ENCODE data around the gene EXOC6B.

The EXOC6B gene

DNA sequence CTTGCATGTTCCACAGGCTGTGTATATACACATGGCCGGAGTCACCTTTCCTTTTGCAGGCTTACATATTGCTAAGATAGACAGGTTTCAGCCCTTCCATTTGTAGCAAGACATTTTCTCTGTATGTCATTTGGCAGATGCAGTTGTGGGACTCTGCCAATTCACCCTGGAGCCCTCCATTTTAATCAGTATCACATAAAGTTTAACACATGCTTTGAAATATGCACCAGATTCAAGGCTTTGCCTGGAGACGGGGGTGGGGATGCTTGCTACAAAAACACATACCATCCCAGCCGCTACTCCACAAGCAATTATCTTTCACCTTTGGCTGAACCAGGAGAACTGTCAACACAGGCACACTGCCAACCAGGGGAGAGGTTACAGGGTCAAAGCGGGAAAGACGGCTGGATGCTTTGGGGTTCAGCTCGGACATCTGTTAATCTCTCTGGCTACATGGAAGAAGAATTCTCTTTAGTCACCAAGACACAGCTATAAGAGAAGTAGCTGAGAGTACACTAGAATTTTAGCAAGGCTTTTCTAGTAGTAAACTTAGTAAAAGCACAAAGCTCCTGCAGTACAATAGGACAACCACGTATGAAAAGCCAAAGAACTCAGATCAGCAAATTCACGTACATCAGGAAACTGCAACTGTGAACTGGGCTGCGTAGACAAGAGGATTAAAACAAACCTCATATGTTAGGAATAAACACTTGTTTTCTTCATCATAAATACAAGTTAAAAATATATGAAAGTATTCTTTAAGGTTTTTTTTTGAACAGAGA is 130.9 kb downstream of the EXOC6B start:
- H3K27me3 ChIP-seq (ENCODE audit: low read depth): peaks cover 3% of the 10 kb centered on the region; the same call in 1 of the 2 replicates
- no peaks in the 10 kb centered on the region for H3K9me3 ChIP-seq
- in situ Hi-C loops (cut with MboI; ENCODE audit: low sequenced_read_pairs): no loop called here
- DNase-seq (ENCODE audit: low spot score in 2 of 2): peak; percentile 29 to 47
- H3K4me3 ChIP-seq: no peak overlapping the region
- H3K36me3 ChIP-seq (replicated peaks): no peaks in the 10 kb centered on the region
- H3K4me1 ChIP-seq: peaks cover 7% of the 10 kb centered on the region; the same call in 1 of the 2 replicates

DNA sequence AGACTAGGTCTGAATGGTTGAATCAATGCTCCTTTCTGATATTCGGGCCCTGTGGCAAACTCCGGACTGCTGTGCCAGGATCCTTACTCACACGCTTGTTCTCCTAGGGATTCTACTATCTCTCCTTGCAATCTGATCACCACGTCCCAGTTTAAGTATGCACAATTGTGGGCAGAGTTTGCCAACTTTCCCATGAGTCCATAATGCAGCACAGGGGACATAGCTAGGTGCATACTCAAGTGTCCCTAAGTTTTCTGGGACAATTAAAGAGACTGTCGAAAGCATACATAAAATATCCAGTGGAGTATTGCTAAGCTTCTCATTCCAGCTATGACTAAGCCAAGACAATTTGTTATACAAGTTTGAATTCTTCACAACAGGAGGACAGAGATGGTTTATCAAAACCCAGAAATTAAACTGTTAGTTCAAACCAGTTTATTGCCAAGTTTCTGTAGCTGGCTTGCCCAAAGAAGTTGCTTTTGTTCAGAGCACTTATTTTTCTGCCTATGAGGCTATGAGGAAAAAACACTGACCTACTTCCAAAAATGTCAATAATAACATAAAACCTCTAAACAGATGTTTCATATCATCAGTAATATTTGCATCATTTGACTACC is 136.1 kb downstream of the EXOC6B start:
- Histone ChIP-seq H3K9me3 (no peaks in the 10 kb centered on the region), H3K27me3 (ENCODE audit: low read depth) (peaks cover 5% of the 10 kb centered on the region; the same call in 1 of the 2 replicates), H3K4me3 (no peak overlapping the region), H3K4me1 (peaks cover 15% of the 10 kb centered on the region), H3K36me3 (replicated peaks) (no peaks in the 10 kb centered on the region)
- in situ Hi-C loops (cut with MboI; ENCODE audit: low sequenced_read_pairs): no loop called here
- no peak for DNase-seq (ENCODE audit: low spot score in 2 of 2)

DNA sequence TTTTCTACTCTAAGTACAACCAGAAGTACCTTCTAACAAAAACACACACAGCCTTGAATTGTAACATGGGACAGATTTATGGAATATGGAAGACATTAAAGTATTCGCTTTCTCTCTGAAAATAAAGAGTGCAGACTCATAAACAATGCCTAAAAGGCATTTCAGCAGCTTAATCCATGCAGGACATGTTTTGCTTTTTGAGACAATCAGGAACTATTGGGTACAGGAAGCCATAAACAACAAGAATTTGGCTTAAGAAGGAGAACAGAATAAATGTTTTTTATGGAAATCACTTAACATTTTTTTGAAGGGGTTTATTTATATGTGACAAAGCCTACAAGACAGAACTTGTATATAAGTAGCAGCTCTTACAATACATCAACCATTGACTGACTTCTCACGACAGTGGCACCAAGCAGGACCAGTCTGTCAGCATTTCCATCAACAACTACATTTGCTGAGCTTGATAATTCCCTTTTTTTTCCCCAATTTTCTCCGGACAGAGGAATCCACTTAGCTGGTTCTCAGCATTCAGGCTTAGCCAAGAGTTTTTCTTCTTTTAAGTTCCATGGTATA is 140.1 kb downstream of the EXOC6B start:
- in situ Hi-C loops (cut with MboI; ENCODE audit: low sequenced_read_pairs): no loop called here
- Histone ChIP-seq H3K27me3 (ENCODE audit: low read depth) (peaks cover 8% of the 10 kb centered on the region; the same call in 1 of the 2 replicates), H3K4me1 (peaks cover 32% of the 10 kb centered on the region), H3K9me3 (no peaks in the 10 kb centered on the region), H3K4me3 (no peak overlapping the region), H3K36me3 (replicated peaks) (no peaks in the 10 kb centered on the region)
- DNase-seq (ENCODE audit: low spot score in 2 of 2): peak; percentile 29 to 85

DNA sequence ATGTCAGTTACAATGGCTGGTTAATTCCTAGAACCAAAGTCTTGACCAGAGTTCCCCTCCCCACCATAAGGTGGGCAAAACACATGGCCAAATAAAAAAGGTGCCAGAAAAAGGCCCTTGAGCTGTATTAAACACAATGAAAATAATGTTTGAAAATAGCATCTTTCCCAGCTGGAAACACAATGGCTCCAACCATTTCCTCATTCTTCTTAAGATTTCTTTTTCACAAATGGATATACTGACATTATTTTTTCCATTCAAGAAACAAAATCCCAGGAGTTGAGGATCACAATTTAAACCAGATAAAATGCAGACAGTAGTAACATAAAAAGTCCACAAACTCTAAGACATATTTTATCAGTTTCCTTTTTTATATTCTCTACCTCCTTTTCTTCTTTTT is 143.8 kb downstream of the EXOC6B start:
- peak; percentile 28 to 34 for DNase-seq (ENCODE audit: low spot score in 2 of 2)

DNA sequence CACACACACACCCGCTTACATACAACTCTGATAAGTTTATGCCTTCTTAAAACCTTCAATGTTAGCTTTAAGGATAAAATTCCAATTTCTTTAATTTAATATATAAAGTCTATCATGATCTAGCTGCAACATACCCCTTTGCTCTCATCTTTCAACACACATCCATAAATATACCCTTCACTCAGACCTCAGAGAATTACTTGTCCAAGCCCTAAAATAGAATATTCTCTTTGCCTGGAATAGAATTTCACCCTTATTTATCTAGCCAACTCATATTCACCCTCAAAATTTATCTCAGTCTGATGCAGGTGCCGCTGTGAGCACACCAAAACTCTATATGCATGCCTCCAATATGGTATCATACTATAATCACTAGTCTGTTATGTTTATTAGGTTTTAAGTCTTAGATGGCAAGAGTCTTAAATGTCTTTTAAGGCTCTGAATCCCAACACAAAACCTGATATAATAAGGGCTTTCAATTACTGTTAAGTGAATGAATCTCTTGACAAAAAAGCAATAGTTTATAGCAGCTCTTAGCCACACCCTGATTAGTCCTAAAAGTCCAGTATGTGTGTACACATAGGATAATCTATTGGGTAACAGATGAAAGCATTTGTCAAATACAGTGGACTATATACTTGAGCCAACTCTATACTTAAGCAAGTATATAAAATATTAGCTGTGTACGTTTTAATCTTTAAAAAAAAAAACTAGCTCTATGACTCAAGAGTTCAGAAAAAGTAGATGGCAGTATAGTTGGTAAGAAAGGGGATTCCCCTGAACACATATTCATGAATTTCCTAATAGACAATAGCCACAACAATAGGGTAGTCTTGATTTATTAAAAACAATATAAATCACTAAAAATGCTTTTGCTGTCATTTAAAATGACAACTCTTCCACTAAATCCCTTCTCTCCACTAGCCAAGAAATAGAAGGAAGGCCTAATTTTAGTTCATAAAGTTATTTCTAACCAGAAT is 144.5 kb downstream of the EXOC6B start:
- in situ Hi-C loops (cut with MboI; ENCODE audit: low sequenced_read_pairs): no loop called here
- Histone ChIP-seq H3K27me3 (ENCODE audit: low read depth) (0 out of 2 replicates have a peak, but pooled peaks cover 3% of the 10 kb centered on the region), H3K9me3 (no peaks in the 10 kb centered on the region), H3K4me3 (no peak overlapping the region), H3K36me3 (replicated peaks) (no peaks in the 10 kb centered on the region), H3K4me1 (peaks cover 37% of the 10 kb centered on the region)
- DNase-seq (ENCODE audit: low spot score in 2 of 2): peak; percentile 18 to 96

More for the DNA sequence above, 143.8 kb downstream of the EXOC6B start:
- no peaks in the 10 kb centered on the region for H3K9me3 ChIP-seq
- H3K36me3 ChIP-seq (replicated peaks): no peaks in the 10 kb centered on the region
- in situ Hi-C loops (cut with MboI; ENCODE audit: low sequenced_read_pairs): no loop called here
- peaks cover 34% of the 10 kb centered on the region for H3K4me1 ChIP-seq
- H3K27me3 ChIP-seq (ENCODE audit: low read depth): 0 out of 2 replicates have a peak, but pooled peaks cover 3% of the 10 kb centered on the region
- no peak overlapping the region for H3K4me3 ChIP-seq

DNA sequence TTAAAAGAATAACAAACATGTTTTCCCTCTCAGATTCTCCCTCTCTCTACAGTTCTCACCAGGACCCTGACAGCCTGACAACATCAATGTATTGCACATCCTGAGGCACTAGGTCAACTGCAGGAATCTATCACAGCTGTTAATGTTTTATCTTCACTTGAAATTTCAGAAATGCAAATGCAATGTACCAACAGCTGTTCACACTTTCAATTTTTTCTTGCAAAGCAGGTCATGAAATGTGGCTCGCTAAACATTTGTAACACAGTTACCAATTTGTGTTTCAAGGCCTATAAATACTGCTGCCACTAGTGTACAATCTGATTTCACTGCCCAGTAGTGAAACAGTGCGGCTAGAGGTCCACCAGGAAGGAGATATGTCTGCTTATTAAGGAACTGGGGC is 147.8 kb downstream of the EXOC6B start:
- Histone ChIP-seq H3K4me1 (peaks cover 39% of the 10 kb centered on the region), H3K27me3 (ENCODE audit: low read depth) (no peaks in the 10 kb centered on the region), H3K9me3 (no peaks in the 10 kb centered on the region), H3K36me3 (replicated peaks) (no peaks in the 10 kb centered on the region), H3K4me3 (no peak overlapping the region)
- DNase-seq (ENCODE audit: low spot score in 2 of 2): no peak
- in situ Hi-C loops (cut with MboI; ENCODE audit: low sequenced_read_pairs): no loop called here

DNA sequence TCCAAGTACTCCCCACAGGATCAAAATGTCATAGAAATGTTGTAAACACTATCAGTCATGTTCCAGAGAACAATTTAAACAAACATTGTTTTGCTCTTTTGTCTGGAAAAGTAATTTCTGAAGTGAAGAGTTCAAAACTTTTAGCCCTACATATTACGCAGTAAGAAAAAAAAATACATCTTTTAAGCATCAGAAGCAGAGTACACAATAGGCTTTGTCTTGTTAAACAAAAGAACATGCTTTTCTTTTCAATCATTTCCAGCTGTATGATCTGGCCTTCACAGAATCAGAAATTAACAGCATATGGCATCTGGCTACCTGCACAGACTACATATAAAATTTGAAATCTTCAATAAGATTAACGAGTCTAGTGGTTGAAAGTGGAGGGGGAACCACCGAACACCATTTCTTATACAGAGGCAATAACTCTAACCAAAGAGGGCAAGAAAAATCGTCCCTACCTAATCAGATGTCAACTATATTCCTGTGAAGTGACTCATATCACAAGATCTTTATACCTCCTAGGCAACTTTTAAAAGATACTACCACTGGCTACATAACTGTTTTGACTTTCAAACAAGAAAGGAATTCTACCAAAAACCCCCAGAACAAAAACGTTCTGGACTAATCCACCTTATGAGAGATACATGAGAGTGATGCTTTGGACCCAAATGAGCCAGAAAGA is 149.3 kb downstream of the EXOC6B start:
- in situ Hi-C loops (cut with MboI; ENCODE audit: low sequenced_read_pairs): no loop called here
- H3K4me3 ChIP-seq: no peak overlapping the region
- no peaks in the 10 kb centered on the region for H3K9me3 ChIP-seq
- no peaks in the 10 kb centered on the region for H3K27me3 ChIP-seq (ENCODE audit: low read depth)
- peak in 1 of 2 experiments; percentile 36 for DNase-seq (ENCODE audit: low spot score in 2 of 2)
- peaks cover 24% of the 10 kb centered on the region for H3K4me1 ChIP-seq
- H3K36me3 ChIP-seq (replicated peaks): no peaks in the 10 kb centered on the region

DNA sequence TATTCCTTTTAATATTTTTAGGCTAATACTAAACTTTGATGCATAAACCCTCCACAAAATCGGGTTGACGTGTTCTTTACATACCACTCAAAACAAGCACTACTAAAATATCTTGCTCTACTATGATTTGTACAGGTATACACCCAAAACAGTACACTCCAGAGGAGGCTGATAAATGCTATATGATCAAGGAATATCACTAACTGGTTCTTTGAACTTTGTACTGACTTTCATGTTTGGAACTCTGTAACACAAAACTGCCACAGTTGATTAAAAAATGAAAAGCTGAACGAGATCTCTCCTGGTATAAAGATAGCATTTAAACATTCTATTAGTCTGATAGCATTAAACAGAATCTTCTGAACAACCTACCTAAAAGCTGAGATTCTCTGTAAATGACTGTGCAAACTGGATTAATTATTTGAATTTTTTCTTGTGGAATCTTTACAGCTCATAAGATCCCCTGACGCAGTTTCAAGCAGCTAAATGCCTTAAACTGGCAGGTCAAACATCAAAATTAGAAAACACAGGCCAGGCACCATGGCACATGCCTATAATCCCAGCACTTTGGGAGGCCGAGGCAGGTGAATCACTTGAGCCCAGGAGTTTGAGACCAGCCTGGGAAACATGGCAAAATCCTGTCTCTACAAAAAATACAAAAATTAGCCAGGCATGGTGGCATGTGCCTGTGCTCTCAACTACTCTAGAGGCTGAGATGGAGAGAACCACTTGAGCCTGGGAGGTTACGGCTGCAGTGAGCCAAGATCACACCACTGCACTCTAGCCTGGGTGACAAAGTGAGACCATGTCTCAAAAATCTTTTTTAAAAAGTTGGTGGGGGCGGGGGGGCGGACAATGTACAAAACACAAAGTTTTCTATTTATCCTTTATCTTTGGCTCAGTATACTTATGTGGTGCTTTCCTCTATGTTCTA is 150.6 kb downstream of the EXOC6B start:
- in situ Hi-C loops (cut with MboI; ENCODE audit: low sequenced_read_pairs): no loop called here
- no peak for DNase-seq (ENCODE audit: low spot score in 2 of 2)
- no peaks in the 10 kb centered on the region for H3K36me3 ChIP-seq (replicated peaks)
- no peaks in the 10 kb centered on the region for H3K27me3 ChIP-seq (ENCODE audit: low read depth)
- no peak overlapping the region for H3K4me3 ChIP-seq
- peaks cover 18% of the 10 kb centered on the region for H3K4me1 ChIP-seq
- H3K9me3 ChIP-seq: no peaks in the 10 kb centered on the region

DNA sequence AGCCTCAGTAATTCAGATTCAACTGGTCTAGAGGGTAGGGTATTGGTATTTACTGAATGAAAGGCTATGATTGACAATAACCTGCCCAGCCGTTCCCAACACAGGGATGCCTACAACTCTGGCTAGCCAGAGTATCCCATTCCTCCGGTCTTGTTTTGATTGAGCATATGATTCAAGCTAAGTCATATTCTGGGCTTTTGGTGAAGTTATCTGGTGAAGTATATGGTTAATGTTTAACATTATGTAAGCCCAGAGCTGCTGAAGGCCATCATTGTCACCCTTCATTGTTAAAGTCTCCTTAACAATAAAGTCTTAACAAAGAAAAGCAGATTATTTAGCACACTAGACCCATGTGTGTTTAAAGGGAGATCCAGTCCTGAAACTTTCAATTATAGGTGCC is 152.6 kb downstream of the EXOC6B start:
- Histone ChIP-seq H3K36me3 (replicated peaks) (no peaks in the 10 kb centered on the region), H3K27me3 (ENCODE audit: low read depth) (no peaks in the 10 kb centered on the region), H3K4me1 (peaks cover 18% of the 10 kb centered on the region), H3K4me3 (no peak overlapping the region), H3K9me3 (no peaks in the 10 kb centered on the region)
- in situ Hi-C loops (cut with MboI; ENCODE audit: low sequenced_read_pairs): no loop called here
- DNase-seq (ENCODE audit: low spot score in 2 of 2): peak in 1 of 2 experiments; percentile 23

DNA sequence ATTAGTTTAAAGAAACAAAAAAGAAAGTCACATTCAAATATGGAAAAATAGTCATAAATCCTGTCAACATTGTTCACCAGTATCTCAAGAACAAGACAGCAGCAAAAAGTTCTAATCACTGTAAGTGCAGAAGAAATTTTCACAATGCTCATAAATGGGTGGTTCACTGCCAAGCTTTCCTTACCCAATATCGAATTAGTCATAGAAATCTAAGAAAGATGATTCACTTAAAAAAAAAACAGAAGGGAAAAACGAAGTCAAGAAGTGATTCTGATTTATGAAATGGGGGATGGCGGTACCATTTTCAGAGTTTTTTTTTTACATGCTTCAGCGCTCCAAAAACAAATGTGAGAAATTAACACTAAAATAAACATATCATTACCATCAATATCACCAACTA is 156.7 kb downstream of the EXOC6B start:
- Histone ChIP-seq H3K9me3 (0 out of 2 replicates have a peak, but pooled peaks cover 2% of the 10 kb centered on the region), H3K4me3 (no peak overlapping the region), H3K4me1 (peaks cover 5% of the 10 kb centered on the region), H3K27me3 (ENCODE audit: low read depth) (no peaks in the 10 kb centered on the region), H3K36me3 (replicated peaks) (no peaks in the 10 kb centered on the region)
- in situ Hi-C loops (cut with MboI; ENCODE audit: low sequenced_read_pairs): no loop called here
- no peak for DNase-seq (ENCODE audit: low spot score in 2 of 2)

DNA sequence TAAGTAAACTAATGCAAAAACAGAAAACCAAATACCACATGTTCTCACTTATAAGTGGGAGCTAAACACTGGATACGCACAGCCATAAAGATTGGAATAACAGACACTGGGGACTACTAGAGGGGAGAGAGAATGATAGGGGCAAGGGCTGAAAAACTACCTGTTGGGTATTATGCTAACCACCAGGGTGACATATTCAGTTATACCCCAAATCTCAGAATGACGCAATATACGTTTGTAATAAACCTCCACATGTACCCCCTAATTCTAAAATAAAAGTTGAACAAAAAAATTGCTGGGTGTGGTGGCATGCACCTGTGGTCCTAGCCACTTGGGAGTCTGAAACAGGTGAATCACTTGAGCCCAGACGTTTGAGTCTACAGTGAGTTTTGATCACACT is 157.2 kb downstream of the EXOC6B start:
- Histone ChIP-seq H3K36me3 (replicated peaks) (no peaks in the 10 kb centered on the region), H3K4me1 (peaks cover 5% of the 10 kb centered on the region), H3K9me3 (0 out of 2 replicates have a peak, but pooled peaks cover 2% of the 10 kb centered on the region), H3K27me3 (ENCODE audit: low read depth) (no peaks in the 10 kb centered on the region), H3K4me3 (no peak overlapping the region)
- in situ Hi-C loops (cut with MboI; ENCODE audit: low sequenced_read_pairs): no loop called here
- DNase-seq (ENCODE audit: low spot score in 2 of 2): no peak

DNA sequence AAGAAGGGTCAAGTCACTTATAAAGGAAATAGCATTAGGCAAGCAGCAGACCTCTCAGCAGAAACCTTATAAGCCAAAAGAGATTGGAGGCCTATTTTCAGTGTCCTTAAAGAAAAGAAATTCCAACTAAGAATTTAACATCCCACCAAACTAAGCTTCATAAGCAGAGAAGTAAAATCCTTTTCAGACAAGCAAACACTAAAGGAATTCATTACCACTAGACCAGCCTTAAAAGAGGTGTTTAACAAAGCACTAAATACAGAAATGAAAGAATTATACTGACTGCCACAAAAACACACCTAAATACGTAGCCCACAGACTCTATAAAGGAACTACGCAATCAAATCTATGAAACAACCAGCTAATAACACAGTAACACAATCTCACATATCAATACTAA is 160.4 kb downstream of the EXOC6B start:
- Histone ChIP-seq H3K36me3 (replicated peaks) (no peaks in the 10 kb centered on the region), H3K4me1 (no peaks in the 10 kb centered on the region; the same call in 1 of the 2 replicates), H3K4me3 (no peak overlapping the region), H3K27me3 (ENCODE audit: low read depth) (no peaks in the 10 kb centered on the region), H3K9me3 (0 out of 2 replicates have a peak, but pooled peaks cover 2% of the 10 kb centered on the region)
- no peak for DNase-seq (ENCODE audit: low spot score in 2 of 2)
- in situ Hi-C loops (cut with MboI; ENCODE audit: low sequenced_read_pairs): no loop called here

Data from HAP-1 (cell line).